K562 (cell line): Measurements from ENCODE around the gene MYRFL. TPM values are rescaled to one million over a fixed set of nuclear protein-coding genes. Genes with fewer than 3 reads are reported as not detected.

Source experiments
- ATAC-seq: fragments of 200-7000 bp; cut with Tn5 transposase; 3 replicates; pipeline ENCODE4 v1.9.1; 2020; ENCODE audit warnings: moderate library complexity
- BruUV-seq: library from RNA; stranded (reverse); fragments of 400-500 nt; replicated peaks from 2 replicates; lab custom pipeline; 2021; lab: Mats Ljungman, UMichigan
- CTCF ChIA-PET: fragments of 300-600 bp; formaldehyde crosslinking; extraction: SDS; loops from one replicate; lab custom pipeline; 2021; ENCODE audit warnings: low intra/inter-chr PET ratio; lab: Yijun Ruan, JAX
- POLR2A ChIA-PET: fragments of 300-600, 350-650 bp; sonication (Branson Sonifier 250); formaldehyde crosslinking; extraction: SDS; loops from one replicate; lab custom pipeline; 2021; ENCODE audit warnings: antibody characterized with exemption, inconsistent platforms; lab: Yijun Ruan, JAX
- DNase-seq, 4 experiments: peaks; one replicate each; pipeline versions ENCODE4 v3.0.0 to v3.0.0-alpha.2; 2011 to 2018; ENCODE audit warnings: low spot score in 3 of 4, mixed read lengths in 3 of 4; ENCODE audit errors: extremely low read depth in 1 of 4
- FAIRE-seq: peaks from 2 replicates; lab custom pipeline; 2011; peaks lifted over from hg19 to GRCh38; lab: Jason Lieb, UNC
- H2AFZ ChIP-seq: 2 replicates; pipeline ENCODE4 v1.6.0; 2011; ENCODE audit warnings: low read depth, low read length, control low read depth, inconsistent platforms
- H3K27ac ChIP-seq: fragments of 200-600 bp; 3 replicates; pipeline ENCODE4 v1.8.0; 2011; ENCODE audit warnings: low read depth, mild to moderate bottlenecking, control low read depth, inconsistent platforms, low read length, moderate library complexity, mixed read lengths; ENCODE audit errors: extremely low read depth
- H3K27me3 ChIP-seq, 2 experiments: fragments of 300-600 bp in 1 of 2; 2 replicates in 1 of 2; 3 replicates in 1 of 2; pipeline versions ENCODE4 v1.6.0 to v1.8.0; 2011; ENCODE audit warnings: inconsistent platforms in 2 of 2, low read length in 2 of 2, mild to moderate bottlenecking in 1 of 2, mixed read lengths in 1 of 2, moderate library complexity in 1 of 2; ENCODE audit not compliant: control insufficient read depth in 2 of 2, insufficient read depth in 2 of 2
- H3K36me3 ChIP-seq: fragments of 300-600 bp; 3 replicates; pipeline ENCODE4 v1.8.0; 2011; ENCODE audit warnings: mild to moderate bottlenecking, low read length, inconsistent platforms; ENCODE audit not compliant: control insufficient read depth, insufficient read depth
- H3K4me1 ChIP-seq, 2 experiments: fragments of 200-600 bp in 1 of 2; replicated peaks in 1 of 2; 2 replicates in 1 of 2; 3 replicates in 1 of 2; pipeline versions ENCODE4 v1.5.1 to v1.8.0; 2011; ENCODE audit warnings: inconsistent platforms in 2 of 2, low read length in 2 of 2, mild to moderate bottlenecking in 1 of 2, mixed read lengths in 1 of 2, moderate library complexity in 1 of 2; ENCODE audit not compliant: control insufficient read depth in 2 of 2, insufficient read depth in 2 of 2
- H3K4me2 ChIP-seq: 2 replicates; pipeline ENCODE4 v1.6.1; 2011; ENCODE audit warnings: low read length, control low read depth, inconsistent platforms, mixed read lengths; ENCODE audit not compliant: insufficient read depth
- H3K4me3 ChIP-seq: fragments of 200-600 bp; sonication (generic), shearing (Covaris generic); 2 replicates; pipeline ENCODE4 v1.5.1; 2016; ENCODE audit warnings: control low read depth, inconsistent platforms
- H3K79me2 ChIP-seq: fragments of 200-600 bp; 3 replicates; pipeline ENCODE4 v1.8.0; 2011; ENCODE audit warnings: low read length, inconsistent platforms; ENCODE audit not compliant: control insufficient read depth, insufficient read depth
- H3K9ac ChIP-seq, 2 experiments: 2 replicates each; pipeline versions ENCODE4 v1.6.0 to v1.6.1; 2011; ENCODE audit warnings: low read depth in 2 of 2, low read length in 2 of 2, control low read depth in 1 of 2, inconsistent platforms in 1 of 2, mild to moderate bottlenecking in 1 of 2, mixed read lengths in 1 of 2; ENCODE audit not compliant: insufficient read depth in 1 of 2
- H3K9me1 ChIP-seq: one replicate; pipeline ENCODE4 v1.6.0; 2011; ENCODE audit warnings: inconsistent platforms, mild to moderate bottlenecking, low read length, moderate library complexity; ENCODE audit not compliant: control insufficient read depth, insufficient read depth
- H3K9me3 ChIP-seq: replicated peaks from 2 replicates; pipeline ENCODE4 v1.5.1; 2011; ENCODE audit warnings: low read depth, low read length, inconsistent platforms; ENCODE audit not compliant: control insufficient read depth, insufficient read depth
- H4K20me1 ChIP-seq: replicated peaks from 2 replicates; pipeline ENCODE4 v1.6.1; 2011; ENCODE audit warnings: low read length, inconsistent platforms, mixed read lengths; ENCODE audit not compliant: control insufficient read depth, insufficient read depth
- ESRRB ChIP-seq: fragments of 250-450 bp; sonication (Bioruptor Pico); IDR thresholded peaks from 2 replicates; pipeline ENCODE4 v1.5.0; 2020; ENCODE audit warnings: mild to moderate bottlenecking, moderate library complexity, borderline replicate concordance
- FOSL1 ChIP-seq: fragments of 200-800 bp; sonication (Bioruptor generic); conservative IDR thresholded peaks from 2 replicates; pipeline ENCODE4 v1.6.1; 2016; ENCODE audit warnings: missing genetic modification characterization, missing compliant biosample characterization
- LARP7 ChIP-seq: fragments of 450-650 bp; IDR thresholded peaks from 2 replicates; pipeline ENCODE4 v1.6.1; 2016
- POLR3G ChIP-seq: IDR thresholded peaks from 2 replicates; pipeline ENCODE4 v1.6.1; 2011; ENCODE audit not compliant: insufficient read length, insufficient replicate concordance; ENCODE audit errors: extremely low read depth
- SIRT6 ChIP-seq: IDR thresholded peaks from one replicate; pipeline ENCODE4 v1.6.1; 2012; ENCODE audit warnings: low read depth, mild to moderate bottlenecking, control low read depth, inconsistent platforms, low read length, moderate library complexity
- TARDBP ChIP-seq: fragments of 450-650 bp; IDR thresholded peaks from 2 replicates; pipeline ENCODE4 v1.6.1; 2016
- TCF7L2 ChIP-seq: fragments of 150-350 bp; IDR thresholded peaks from 2 replicates; pipeline ENCODE4 v1.6.1; 2016; ENCODE audit warnings: low read depth, mild to moderate bottlenecking, low read length, moderate library complexity
- in situ Hi-C: fragments of 300-500 bp; cut with MboI; formaldehyde crosslinking; loops from 4 replicates; pipeline ENCODE4 v1.15.0; 2018; ENCODE audit warnings: inconsistent platforms, mixed read lengths
- intact Hi-C: fragments of 100-400 bp; cut with micrococcal nuclease; formaldehyde crosslinking; loops from 2 replicates; pipeline ENCODE4 v1.14.2; 2022
- polyA plus RNA-seq, 8 experiments: library from polyadenylated mRNA; depleted of rRNA in 4 of 8; stranded (reverse) in 5 of 8; unstranded in 3 of 8; fragments of >200 nt; fragmentation: Nextera tagmentation in 2 of 8; fragmentation: Illumina TruSeq in 1 of 8; extraction: Ambion mirVana in 2 of 8; extraction: Trizol in 1 of 8; gene quantifications; 2 replicates each; pipeline versions ENCODE4 v1.2.1 to v1.2.3, GENCODE V29; 2011 to 2014; ENCODE audit warnings: inconsistent platforms in 1 of 8, missing spikeins in 1 of 8
- total RNA-seq, 7 experiments: library from RNA; depleted of rRNA in 6 of 7; stranded (reverse); fragments of >200 nt in 6 of 7; fragmentation: Illumina TruSeq in 2 of 7; extraction: Trizol in 2 of 7; gene quantifications; 2 replicates each; pipeline versions ENCODE4 v1.2.1 to v1.2.3, GENCODE V29; 2011 to 2021; ENCODE audit warnings: low replicate concordance in 1 of 7
- TF ChIP-seq, protein P1 (sequence below): fragments of 250-450 bp; sonication (Bioruptor Pico); IDR thresholded peaks from 2 replicates; pipeline ENCODE4 v1.8.0; 2022; ENCODE audit warnings: inconsistent platforms
- TF ChIP-seq, protein P2 (sequence below): fragments of 200-800 bp; sonication (Bioruptor generic); IDR thresholded peaks from 2 replicates; pipeline ENCODE4 v1.6.1; 2017; ENCODE audit warnings: missing genetic modification characterization, missing compliant biosample characterization

MYRFL gene
- total and polyA plus RNA-seq, 9 of the 15 experiments (the other 6 are each of a cell fraction or from before 2014, with no cell fraction given), result not detected

DNA sequence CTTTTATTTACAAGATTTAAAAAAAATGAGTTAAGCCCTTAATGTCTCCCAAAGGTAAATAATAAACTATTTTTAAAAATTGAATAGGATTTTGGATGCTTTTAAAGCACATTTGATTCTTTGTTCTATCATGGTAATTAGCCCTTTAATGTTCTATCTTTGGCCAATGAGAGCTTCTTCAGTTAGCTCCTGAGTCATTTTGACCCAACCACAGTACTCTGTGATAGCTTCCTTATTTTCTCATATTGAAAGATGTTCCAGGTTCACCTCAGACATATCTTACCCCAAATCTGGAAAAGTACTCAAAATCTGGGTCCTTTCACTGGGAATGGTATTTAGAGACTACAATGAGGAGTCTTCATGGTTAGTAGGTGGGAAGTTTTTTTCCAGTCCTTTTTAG is 98.0 kb downstream of the MYRFL start:
- no peak overlapping the region for H3K27ac ChIP-seq
- H3K36me3 ChIP-seq, result no peaks in the 10 kb centered on the region
- in situ Hi-C loops (no loop called here), intact Hi-C loops (no loop called here)
- BruUV-seq, result no TSS peak
- no peaks in the 10 kb centered on the region for H3K9me1 ChIP-seq
- no peak overlapping the region for H3K9ac ChIP-seq
- H3K4me3 ChIP-seq, result no peak overlapping the region
- H3K4me1 ChIP-seq, result no peaks in the 10 kb centered on the region
- H2AFZ ChIP-seq, result no peak overlapping the region
- no peaks in the 10 kb centered on the region for H4K20me1 ChIP-seq
- H3K79me2 ChIP-seq, result no peaks in the 10 kb centered on the region
- no peak overlapping the region for H3K4me2 ChIP-seq
- no peak for ATAC-seq
- CTCF ChIA-PET, result no interaction called here
- H3K27me3 ChIP-seq, result no peaks in the 10 kb centered on the region
- no peak for DNase-seq
- POLR2A ChIA-PET, result no interaction called here
- no peak for FAIRE-seq
- no peaks in the 10 kb centered on the region for H3K9me3 ChIP-seq
- TF ChIP-seq POLR3G (no peak), ESRRB (CRISPR knock-in tag) (no peak), LARP7 (no peak), FOSL1 (no peak), SIRT6 (no peak), TCF7L2 (no peak), TARDBP (no peak)
- TF ChIP-seq, protein P1, sequence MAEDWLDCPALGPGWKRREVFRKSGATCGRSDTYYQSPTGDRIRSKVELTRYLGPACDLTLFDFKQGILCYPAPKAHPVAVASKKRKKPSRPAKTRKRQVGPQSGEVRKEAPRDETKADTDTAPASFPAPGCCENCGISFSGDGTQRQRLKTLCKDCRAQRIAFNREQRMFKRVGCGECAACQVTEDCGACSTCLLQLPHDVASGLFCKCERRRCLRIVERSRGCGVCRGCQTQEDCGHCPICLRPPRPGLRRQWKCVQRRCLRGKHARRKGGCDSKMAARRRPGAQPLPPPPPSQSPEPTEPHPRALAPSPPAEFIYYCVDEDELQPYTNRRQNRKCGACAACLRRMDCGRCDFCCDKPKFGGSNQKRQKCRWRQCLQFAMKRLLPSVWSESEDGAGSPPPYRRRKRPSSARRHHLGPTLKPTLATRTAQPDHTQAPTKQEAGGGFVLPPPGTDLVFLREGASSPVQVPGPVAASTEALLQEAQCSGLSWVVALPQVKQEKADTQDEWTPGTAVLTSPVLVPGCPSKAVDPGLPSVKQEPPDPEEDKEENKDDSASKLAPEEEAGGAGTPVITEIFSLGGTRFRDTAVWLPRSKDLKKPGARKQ (CRISPR knock-in tag), result no peak
- TF ChIP-seq, protein P2, sequence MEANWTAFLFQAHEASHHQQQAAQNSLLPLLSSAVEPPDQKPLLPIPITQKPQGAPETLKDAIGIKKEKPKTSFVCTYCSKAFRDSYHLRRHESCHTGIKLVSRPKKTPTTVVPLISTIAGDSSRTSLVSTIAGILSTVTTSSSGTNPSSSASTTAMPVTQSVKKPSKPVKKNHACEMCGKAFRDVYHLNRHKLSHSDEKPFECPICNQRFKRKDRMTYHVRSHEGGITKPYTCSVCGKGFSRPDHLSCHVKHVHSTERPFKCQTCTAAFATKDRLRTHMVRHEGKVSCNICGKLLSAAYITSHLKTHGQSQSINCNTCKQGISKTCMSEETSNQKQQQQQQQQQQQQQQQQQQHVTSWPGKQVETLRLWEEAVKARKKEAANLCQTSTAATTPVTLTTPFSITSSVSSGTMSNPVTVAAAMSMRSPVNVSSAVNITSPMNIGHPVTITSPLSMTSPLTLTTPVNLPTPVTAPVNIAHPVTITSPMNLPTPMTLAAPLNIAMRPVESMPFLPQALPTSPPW (CRISPR knock-in tag), result no peak
